ENCODE data around the gene ACSM6.
"Not testable (repeated sequence)": the region's sequence is repeated elsewhere in the genome, so short reads cannot be mapped to it uniquely, and the experiment has no call there.

Gene ACSM6

DNA sequence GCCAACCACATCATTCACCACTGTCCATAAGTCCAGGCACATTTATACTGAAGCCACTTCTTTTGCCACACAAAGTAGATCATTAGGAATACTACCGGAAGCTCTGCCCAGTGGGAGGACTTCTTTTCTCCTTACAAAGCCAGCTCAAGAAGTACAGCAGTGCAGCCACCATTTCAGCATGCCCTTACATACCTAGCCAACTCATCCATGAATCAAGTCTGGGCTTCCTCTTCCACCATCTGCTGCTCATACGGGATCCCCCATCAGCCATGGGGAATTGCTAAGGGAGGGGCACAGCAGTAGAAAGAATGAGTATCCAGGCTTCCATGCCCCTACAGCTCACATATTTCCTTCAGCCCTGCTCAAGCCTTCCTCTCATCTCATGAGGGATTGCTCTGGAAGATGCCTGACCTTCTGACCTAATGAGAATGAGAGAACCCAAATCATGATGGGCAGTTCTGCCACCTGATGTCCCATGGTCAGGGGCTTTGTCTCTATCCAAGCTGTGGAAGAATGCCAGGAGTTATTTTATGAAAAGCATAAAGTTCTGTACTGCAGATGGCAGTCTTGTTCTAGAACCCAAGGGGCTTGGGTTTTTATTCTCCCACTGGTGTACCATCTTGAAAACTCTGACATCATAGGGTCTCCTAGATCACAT is 39.5 kb downstream of the ACSM6 start:
- TF ChIP-seq, protein P1, sequence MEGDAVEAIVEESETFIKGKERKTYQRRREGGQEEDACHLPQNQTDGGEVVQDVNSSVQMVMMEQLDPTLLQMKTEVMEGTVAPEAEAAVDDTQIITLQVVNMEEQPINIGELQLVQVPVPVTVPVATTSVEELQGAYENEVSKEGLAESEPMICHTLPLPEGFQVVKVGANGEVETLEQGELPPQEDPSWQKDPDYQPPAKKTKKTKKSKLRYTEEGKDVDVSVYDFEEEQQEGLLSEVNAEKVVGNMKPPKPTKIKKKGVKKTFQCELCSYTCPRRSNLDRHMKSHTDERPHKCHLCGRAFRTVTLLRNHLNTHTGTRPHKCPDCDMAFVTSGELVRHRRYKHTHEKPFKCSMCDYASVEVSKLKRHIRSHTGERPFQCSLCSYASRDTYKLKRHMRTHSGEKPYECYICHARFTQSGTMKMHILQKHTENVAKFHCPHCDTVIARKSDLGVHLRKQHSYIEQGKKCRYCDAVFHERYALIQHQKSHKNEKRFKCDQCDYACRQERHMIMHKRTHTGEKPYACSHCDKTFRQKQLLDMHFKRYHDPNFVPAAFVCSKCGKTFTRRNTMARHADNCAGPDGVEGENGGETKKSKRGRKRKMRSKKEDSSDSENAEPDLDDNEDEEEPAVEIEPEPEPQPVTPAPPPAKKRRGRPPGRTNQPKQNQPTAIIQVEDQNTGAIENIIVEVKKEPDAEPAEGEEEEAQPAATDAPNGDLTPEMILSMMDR (IDR thresholded peaks at IDR 0.05; ENCODE audit: low read depth, low read length): no peak
- no peak for DNase-seq (ENCODE audit: extremely low read depth, low read depth)

DNA sequence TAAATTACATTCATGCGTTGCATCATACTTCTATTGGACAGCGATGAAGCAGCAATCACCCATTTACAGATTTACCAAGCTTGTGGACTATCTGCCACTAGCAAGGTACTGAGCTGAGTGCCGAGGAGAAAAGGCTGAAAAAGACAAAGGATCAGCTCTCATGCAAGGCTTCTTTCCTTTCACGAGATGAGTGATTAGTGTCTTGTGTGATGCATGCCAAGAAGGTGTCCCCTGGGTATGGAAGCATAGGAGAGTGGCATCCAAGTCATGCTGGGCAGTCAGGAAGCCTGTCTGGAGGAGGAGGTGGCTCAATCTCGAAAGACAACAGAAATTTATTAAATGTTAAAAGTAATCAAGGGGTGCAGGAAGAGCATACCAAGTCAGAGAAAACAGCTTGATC is 40.9 kb downstream of the ACSM6 start:
- TF ChIP-seq, protein P1 (IDR thresholded peaks at IDR 0.05; ENCODE audit: low read depth, low read length): no peak
- no peak for DNase-seq (ENCODE audit: extremely low read depth, low read depth)

DNA sequence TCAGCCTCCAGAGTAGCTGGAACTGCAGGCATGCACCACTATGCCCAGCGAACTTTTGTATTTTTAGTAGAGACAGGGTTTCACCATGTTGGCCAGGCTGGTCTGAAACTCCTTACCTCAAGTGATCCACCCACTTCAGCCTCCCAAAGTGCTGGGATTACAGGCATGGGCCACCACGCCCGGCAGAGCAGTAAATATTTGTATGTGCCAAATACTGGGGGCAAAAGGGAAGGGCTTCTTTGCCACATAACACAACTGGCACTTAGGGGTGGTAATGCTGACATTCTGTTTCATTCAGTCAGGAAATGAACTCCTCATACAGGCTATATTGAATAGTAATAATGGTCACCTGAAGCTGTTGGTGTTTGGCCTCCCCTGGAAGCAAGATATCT is 41.6 kb downstream of the ACSM6 start:
- DNase-seq (ENCODE audit: extremely low read depth, low read depth): no peak
- TF ChIP-seq, protein P1 (IDR thresholded peaks at IDR 0.05; ENCODE audit: low read depth, low read length): no peak

DNA sequence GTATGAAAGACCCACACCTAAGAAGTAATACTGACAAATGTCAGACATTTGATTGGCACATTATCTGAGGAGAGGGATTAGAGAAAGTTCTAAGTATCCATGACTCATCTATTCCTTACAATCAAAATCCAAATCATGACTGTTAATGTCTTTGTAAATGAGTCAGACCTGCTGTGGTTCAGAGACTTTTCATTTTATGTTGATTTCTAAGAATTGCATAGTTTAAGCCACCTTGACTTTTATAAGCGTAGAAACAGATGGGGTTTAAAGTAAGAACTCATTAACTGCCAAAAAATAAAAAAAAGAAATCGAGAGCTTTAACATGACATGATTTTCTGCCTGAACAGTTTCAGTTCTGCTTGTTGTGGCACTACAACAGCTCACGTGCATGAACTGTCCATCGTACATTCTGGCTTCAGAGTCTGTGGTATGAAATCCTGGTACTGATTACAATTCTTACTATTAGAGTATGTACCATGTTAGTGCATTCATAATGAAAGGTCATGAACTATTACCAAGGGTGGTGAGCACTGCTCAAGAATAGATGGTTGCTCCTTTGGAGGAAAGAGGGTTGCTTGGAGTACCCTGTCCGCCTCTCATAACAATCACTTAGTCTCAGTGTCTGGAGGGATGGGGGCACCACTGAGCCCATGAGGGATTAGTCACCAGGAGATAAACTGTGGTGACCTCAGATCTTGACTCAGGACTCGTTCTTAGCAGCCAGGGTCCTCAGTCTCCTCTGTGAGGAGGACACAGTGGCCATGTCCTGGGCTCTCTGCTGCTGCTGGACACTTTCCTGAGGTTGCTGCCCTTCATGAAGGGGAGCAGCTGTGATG is 42.2 kb downstream of the ACSM6 start:
- TF ChIP-seq, protein P1 (IDR thresholded peaks at IDR 0.05; ENCODE audit: low read depth, low read length): no peak
- no peak for DNase-seq (ENCODE audit: extremely low read depth, low read depth)

DNA sequence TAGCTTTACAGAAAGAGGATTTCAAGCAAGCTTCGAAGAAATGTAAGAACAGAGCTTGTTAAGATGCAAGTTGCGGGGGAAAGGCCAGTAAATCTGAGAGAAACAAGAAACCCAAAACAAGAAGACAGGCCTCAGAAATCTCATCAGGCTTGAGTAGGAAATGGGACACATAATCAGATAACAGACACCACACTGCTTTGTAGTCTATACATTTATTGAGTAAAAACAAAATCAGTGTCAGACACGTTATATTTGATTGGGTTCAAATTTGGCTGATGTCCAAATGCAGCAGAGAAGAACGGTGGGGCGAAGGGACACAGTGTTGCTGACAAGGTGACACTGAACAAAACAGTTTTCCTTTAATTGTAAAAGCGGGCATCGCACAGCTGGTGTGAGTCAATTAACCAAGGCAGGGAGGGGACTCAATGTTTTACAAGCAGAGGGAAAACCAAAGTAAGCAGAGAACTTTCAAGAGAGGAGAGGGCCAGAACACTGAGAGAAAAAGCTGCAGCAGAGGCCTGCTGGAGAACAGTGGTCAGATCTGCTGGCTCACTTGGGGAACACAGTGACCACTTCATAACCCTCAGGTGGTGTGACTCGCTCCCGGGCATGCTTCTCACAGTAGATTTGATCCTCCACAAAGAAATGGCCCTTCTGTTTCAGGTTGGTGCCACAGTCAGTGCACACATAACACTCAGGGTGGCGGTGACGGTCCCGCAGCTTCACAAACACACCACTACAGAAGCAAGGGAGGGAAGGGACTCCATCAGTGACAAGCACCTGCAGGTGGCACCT is 43.5 kb downstream of the ACSM6 start:
- DNase-seq (ENCODE audit: extremely low read depth, low read depth): no peak
- TF ChIP-seq, protein P1 (IDR thresholded peaks at IDR 0.05; ENCODE audit: low read depth, low read length): no peak

DNA sequence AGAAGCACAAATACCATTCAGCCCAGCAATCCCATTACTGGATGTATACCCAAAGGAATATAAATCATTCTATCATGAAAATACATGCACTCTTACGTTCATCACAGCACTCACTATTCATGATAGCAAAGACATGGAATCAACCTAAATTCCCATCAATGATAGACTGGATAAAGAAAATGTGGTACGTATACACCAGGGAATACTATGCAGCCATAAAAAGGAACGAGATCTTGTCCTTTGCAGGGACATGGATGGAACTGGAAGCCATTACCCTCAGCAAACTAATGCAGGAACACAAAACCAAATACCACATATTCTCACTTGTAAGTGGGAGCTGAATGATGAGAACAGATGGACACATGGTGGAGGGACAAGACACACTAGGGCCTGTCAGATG is 46.1 kb downstream of the ACSM6 start:
- DNase-seq (ENCODE audit: extremely low read depth, low read depth): not testable (repeated sequence)

DNA sequence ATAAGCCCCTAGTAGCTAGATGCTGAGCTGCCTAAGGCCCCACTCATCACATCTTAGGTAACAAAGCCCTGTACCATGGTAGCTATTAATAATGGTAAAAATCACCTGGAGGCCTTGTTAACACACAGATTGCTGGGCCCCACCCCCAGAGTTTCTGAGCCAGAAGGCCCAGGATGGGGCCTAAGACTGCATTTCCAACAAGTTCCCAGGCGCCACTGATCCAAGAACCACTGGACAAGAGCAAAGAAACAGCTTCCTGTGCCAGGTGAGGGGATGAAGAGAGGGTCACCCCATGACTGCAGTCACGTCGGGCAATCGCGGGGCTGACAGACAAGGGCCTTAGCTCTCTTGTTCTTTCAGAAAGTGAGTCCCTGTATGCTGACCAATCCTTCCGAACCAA is 46.8 kb downstream of the ACSM6 start:
- TF ChIP-seq, protein P1 (IDR thresholded peaks at IDR 0.05; ENCODE audit: low read depth, low read length): no peak
- no peak for DNase-seq (ENCODE audit: extremely low read depth, low read depth)

All from AG09319 (cell line).